Neural progenitor cell (in vitro differentiated cells): ENCODE data around the gene MGAT4B. TPM values are rescaled to one million over a fixed set of nuclear protein-coding genes. Genes with fewer than 3 reads are reported as not detected.
A peak's percentile ranks its signal among the peaks of the same experiment; 100 is the strongest.

Source experiments
- DNase-seq: peaks from one replicate; pipeline ENCODE4 v3.0.0-alpha.2; 2016; ENCODE audit warnings: low spot score
- H2AFZ ChIP-seq: fragments of 200-600 bp; sonication (generic); replicated peaks from 2 replicates; pipeline ENCODE4 v1.6.1; 2016; ENCODE audit warnings: antibody characterized with exemption
- H3F3A ChIP-seq: fragments of 200-600 bp; sonication (generic); 2 replicates; pipeline ENCODE4 v1.6.1; 2016; ENCODE audit warnings: antibody characterized with exemption, low read depth
- H3K27ac ChIP-seq: fragments of 200-600 bp; sonication (generic); 2 replicates; pipeline ENCODE4 v1.5.1; 2016; ENCODE audit warnings: mild to moderate bottlenecking
- H3K27me3 ChIP-seq: fragments of 200-600 bp; sonication (generic); 2 replicates; pipeline ENCODE4 v1.6.1; 2016; ENCODE audit warnings: mild to moderate bottlenecking, moderate library complexity
- H3K36me3 ChIP-seq: fragments of 200-600 bp; sonication (generic); 2 replicates; pipeline ENCODE4 v1.5.1; 2016
- H3K4me1 ChIP-seq: fragments of 200-600 bp; sonication (generic); 2 replicates; pipeline ENCODE4 v1.6.1; 2016; ENCODE audit warnings: mixed run types
- H3K4me2 ChIP-seq: fragments of 200-600 bp; sonication (generic); 2 replicates; pipeline ENCODE4 v1.6.1; 2016
- H3K4me3 ChIP-seq: fragments of 200-600 bp; sonication (generic); 2 replicates; pipeline ENCODE4 v1.5.1; 2016
- H3K79me2 ChIP-seq: fragments of 200-600 bp; sonication (generic); 2 replicates; pipeline ENCODE4 v1.6.1; 2016; ENCODE audit warnings: low read depth
- H3K9ac ChIP-seq: fragments of 200-600 bp; sonication (generic); 2 replicates; pipeline ENCODE4 v1.6.1; 2016
- H3K9me3 ChIP-seq: fragments of 200-600 bp; sonication (generic); 2 replicates; pipeline ENCODE4 v1.5.1; 2016; ENCODE audit warnings: low read depth
- H4K20me1 ChIP-seq: fragments of 200-600 bp; sonication (generic); 2 replicates; pipeline ENCODE4 v1.6.1; 2016; ENCODE audit warnings: low read depth
- H3K27ac Mint-ChIP-seq: 3 replicates; pipeline ENCODE4 v1.8.0; 2021; ENCODE audit warnings: mixed read lengths
- H3K27me3 Mint-ChIP-seq: 2 replicates; pipeline ENCODE4 v1.8.0; 2022; ENCODE audit warnings: low read depth, mild to moderate bottlenecking, inconsistent platforms, moderate library complexity, mixed read lengths; ENCODE audit not compliant: insufficient read depth
- H3K36me3 Mint-ChIP-seq: 3 replicates; pipeline ENCODE4 v1.8.0; 2021; ENCODE audit warnings: mixed read lengths
- H3K4me1 Mint-ChIP-seq: 3 replicates; pipeline ENCODE4 v1.8.0; 2021; ENCODE audit warnings: mixed read lengths
- H3K4me3 Mint-ChIP-seq: 3 replicates; pipeline ENCODE4 v1.8.0; 2021; ENCODE audit warnings: mild to moderate bottlenecking, moderate library complexity, mixed read lengths
- H3K9me3 Mint-ChIP-seq: 3 replicates; pipeline ENCODE4 v1.8.0; 2020; ENCODE audit warnings: mixed read lengths
- CTCF ChIP-seq: fragments of 200-600 bp; sonication (generic); IDR thresholded peaks from 2 replicates; pipeline ENCODE4 v1.5.1; 2017; ENCODE audit warnings: antibody characterized with exemption, mild to moderate bottlenecking
- EZH2 ChIP-seq: fragments of 200-600 bp; sonication (generic); IDR thresholded peaks from 2 replicates; pipeline ENCODE4 v1.6.1; 2017; ENCODE audit warnings: antibody characterized with exemption, mild to moderate bottlenecking, moderate library complexity
- EZH2phosphoT487 ChIP-seq: fragments of 200-600 bp; sonication (generic); IDR thresholded peaks from 2 replicates; pipeline ENCODE4 v1.6.1; 2017; ENCODE audit warnings: antibody characterized with exemption
- total RNA-seq: library from RNA; depleted of rRNA; stranded (reverse); fragments of >200 nt; gene quantifications from 2 replicates; pipeline ENCODE4 v1.2.3, GENCODE V29; 2015; ENCODE audit warnings: low replicate concordance

MGAT4B gene
- total RNA-seq, 1 donor from 2014 or later: 32.1 TPM

- no peaks in the 10 kb centered on the region for H3F3A ChIP-seq
- no peaks in the 10 kb centered on the region for H3K4me1 ChIP-seq
- Mint-ChIP-seq H3K9me3 (peaks cover 13% of the 10 kb centered on the region), H3K4me1 (no peaks in the 10 kb centered on the region), H3K27ac (no peak overlapping the region), H3K27me3 (peaks cover 6% of the 10 kb centered on the region), H3K36me3 (peaks cover 52% of the 10 kb centered on the region), H3K4me3 (no peak overlapping the region)
- no peaks in the 10 kb centered on the region for H4K20me1 ChIP-seq
- TF ChIP-seq EZH2 (no peak), EZH2phosphoT487 (no peak), CTCF (no peak)
- no peaks in the 10 kb centered on the region for H3K79me2 ChIP-seq
- no peak overlapping the region for H3K4me3 ChIP-seq
- peaks cover 17% of the 10 kb centered on the region for H3K36me3 ChIP-seq
- H3K27me3 ChIP-seq: no peaks in the 10 kb centered on the region
- no peak for DNase-seq
- no peak overlapping the region for H3K9ac ChIP-seq
- no peak overlapping the region for H2AFZ ChIP-seq
- peaks cover 7% of the 10 kb centered on the region for H3K9me3 ChIP-seq
- no peak overlapping the region for H3K4me2 ChIP-seq
- H3K27ac ChIP-seq: no peak overlapping the region
These were observed 35.0 kb upstream of the MGAT4B start for GRCh38 chr5:179841621-179842020.

- no peak for TF ChIP-seq CTCF
- no peak for TF ChIP-seq EZH2phosphoT487
- no peak for TF ChIP-seq EZH2
- H3K4me1 ChIP-seq: no peaks in the 10 kb centered on the region
- no peak overlapping the region for H3K4me3 Mint-ChIP-seq
- no peaks in the 10 kb centered on the region for H4K20me1 ChIP-seq
- H3K79me2 ChIP-seq: no peaks in the 10 kb centered on the region
- peaks cover 6% of the 10 kb centered on the region for H3K27me3 Mint-ChIP-seq
- H3K27me3 ChIP-seq: no peaks in the 10 kb centered on the region
- no peak overlapping the region for H2AFZ ChIP-seq
- DNase-seq: no peak
- H3K9me3 Mint-ChIP-seq: peaks cover 9% of the 10 kb centered on the region
- no peak overlapping the region for H3K4me3 ChIP-seq
- no peaks in the 10 kb centered on the region for H3K4me1 Mint-ChIP-seq
- H3K9me3 ChIP-seq: peaks cover 7% of the 10 kb centered on the region
- H3K4me2 ChIP-seq: no peak overlapping the region
- peaks cover 20% of the 10 kb centered on the region for H3K36me3 ChIP-seq
- H3K27ac ChIP-seq: no peak overlapping the region
- no peak overlapping the region for H3K9ac ChIP-seq
- no peak overlapping the region for H3K27ac Mint-ChIP-seq
- no peaks in the 10 kb centered on the region for H3F3A ChIP-seq
- H3K36me3 Mint-ChIP-seq: peaks cover 54% of the 10 kb centered on the region
These were observed 34.1 kb upstream of the MGAT4B start for GRCh38 chr5:179840766-179841165.

- DNase-seq: no peak
- peaks cover 6% of the 10 kb centered on the region for H3K27me3 Mint-ChIP-seq
- Histone ChIP-seq H3K27me3 (no peaks in the 10 kb centered on the region), H3K9me3 (peaks cover 7% of the 10 kb centered on the region), H3K4me2 (no peak overlapping the region), H3K79me2 (no peaks in the 10 kb centered on the region), H3K4me1 (no peaks in the 10 kb centered on the region), H3K36me3 (peaks cover 20% of the 10 kb centered on the region), H4K20me1 (no peaks in the 10 kb centered on the region), H3K27ac (no peak overlapping the region), H2AFZ (no peak overlapping the region), H3K4me3 (no peak overlapping the region), H3K9ac (no peak overlapping the region), H3F3A (no peaks in the 10 kb centered on the region)
- H3K27ac Mint-ChIP-seq: peak overlapping the region; percentile 79
- no peaks in the 10 kb centered on the region for H3K4me1 Mint-ChIP-seq
- H3K36me3 Mint-ChIP-seq: peaks cover 55% of the 10 kb centered on the region
- TF ChIP-seq EZH2phosphoT487 (no peak), EZH2 (no peak), CTCF (no peak)
- H3K4me3 Mint-ChIP-seq: peak overlapping the region; percentile 60
- H3K9me3 Mint-ChIP-seq: peaks cover 9% of the 10 kb centered on the region
These were observed 33.7 kb upstream of the MGAT4B start for GRCh38 chr5:179840321-179840720.
